ENCODE measurements around the gene CYP2A6.
"Not testable (repeated sequence)": the region's sequence is repeated elsewhere in the genome, so short reads cannot be mapped to it uniquely, and the experiment has no call there.

Gene CYP2A6

GRCh38 chr19:40850277-40850676 is at the start of gene CYP2A6:
Gene CYP2A6 (minus strand): TSS chr19:40850447. CDS start chr19:40850426, 21 bp downstream.
- DNase-seq = not testable (repeated sequence)

GRCh38 chr19:40899964-40900363 is 49.7 kb upstream of the CYP2A6 start:
- not testable (repeated sequence) for DNase-seq

- not testable (repeated sequence) for DNase-seq
Observed at GRCh38 chr19:40896843-40897789, 46.9 kb upstream of the CYP2A6 start.

GRCh38 chr19:40896418-40896796 is 46.2 kb upstream of the CYP2A6 start:
- DNase-seq = no peak

- DNase-seq = no peak
Observed at GRCh38 chr19:40893112-40893511, 42.9 kb upstream of the CYP2A6 start.

GRCh38 chr19:40889366-40889765 is 39.1 kb upstream of the CYP2A6 start:
- no peak for DNase-seq

GRCh38 chr19:40888191-40888590 is 37.9 kb upstream of the CYP2A6 start:
- no peak for DNase-seq

GRCh38 chr19:40884187-40884931 is 34.1 kb upstream of the CYP2A6 start:
- not testable (repeated sequence) for DNase-seq

- DNase-seq = not testable (repeated sequence)
Observed at GRCh38 chr19:40882062-40882461, 31.8 kb upstream of the CYP2A6 start, which contains the start of gene CYP2A7. Gene CYP2A7 (minus strand): TSS chr19:40882231. CDS start chr19:40882210, 21 bp downstream.

GRCh38 chr19:40879349-40879748 is 29.1 kb upstream of the CYP2A6 start:
- DNase-seq = not testable (repeated sequence)

GRCh38 chr19:40875526-40875951 is 25.3 kb upstream of the CYP2A6 start:
- DNase-seq = peak; percentile 89

- DNase-seq = not testable (repeated sequence)
Observed at GRCh38 chr19:40874874-40875273, 24.6 kb upstream of the CYP2A6 start.

GRCh38 chr19:40873873-40874272 is 23.6 kb upstream of the CYP2A6 start:
- DNase-seq = not testable (repeated sequence)

GRCh38 chr19:40872209-40872608 is 22.0 kb upstream of the CYP2A6 start:
- no peak for DNase-seq

GRCh38 chr19:40867701-40868100 is 17.5 kb upstream of the CYP2A6 start:
- DNase-seq = no peak

- not testable (repeated sequence) for DNase-seq
Observed at GRCh38 chr19:40864739-40865496, 14.7 kb upstream of the CYP2A6 start.

GRCh38 chr19:40862785-40863184 is 12.5 kb upstream of the CYP2A6 start:
- DNase-seq = no peak

- no peak for DNase-seq
Observed at GRCh38 chr19:40862333-40862732, 12.1 kb upstream of the CYP2A6 start.

GRCh38 chr19:40858109-40858508 is 7.9 kb upstream of the CYP2A6 start:
- DNase-seq = no peak

GRCh38 chr19:40852467-40853152 is 2.4 kb upstream of the CYP2A6 start:
- DNase-seq = not testable (repeated sequence)

GRCh38 chr19:40846722-40847121 is 3.5 kb downstream of the CYP2A6 start:
- DNase-seq = not testable (repeated sequence)

GRCh38 chr19:40843653-40844052 is 6.6 kb downstream of the CYP2A6 start:
- DNase-seq = peak; percentile 90
